Glomerular visceral epithelial cell (primary cell): ENCODE measurements around the gene DLL4.
"Not testable (repeated sequence)": the region's sequence is repeated elsewhere in the genome, so short reads cannot be mapped to it uniquely, and the experiment has no call there.

Source experiments
- DNase-seq: peaks from one replicate; pipeline ENCODE4 v3.0.0-alpha.2; 2016; ENCODE audit errors: extremely low spot score

The DLL4 gene

DNA sequence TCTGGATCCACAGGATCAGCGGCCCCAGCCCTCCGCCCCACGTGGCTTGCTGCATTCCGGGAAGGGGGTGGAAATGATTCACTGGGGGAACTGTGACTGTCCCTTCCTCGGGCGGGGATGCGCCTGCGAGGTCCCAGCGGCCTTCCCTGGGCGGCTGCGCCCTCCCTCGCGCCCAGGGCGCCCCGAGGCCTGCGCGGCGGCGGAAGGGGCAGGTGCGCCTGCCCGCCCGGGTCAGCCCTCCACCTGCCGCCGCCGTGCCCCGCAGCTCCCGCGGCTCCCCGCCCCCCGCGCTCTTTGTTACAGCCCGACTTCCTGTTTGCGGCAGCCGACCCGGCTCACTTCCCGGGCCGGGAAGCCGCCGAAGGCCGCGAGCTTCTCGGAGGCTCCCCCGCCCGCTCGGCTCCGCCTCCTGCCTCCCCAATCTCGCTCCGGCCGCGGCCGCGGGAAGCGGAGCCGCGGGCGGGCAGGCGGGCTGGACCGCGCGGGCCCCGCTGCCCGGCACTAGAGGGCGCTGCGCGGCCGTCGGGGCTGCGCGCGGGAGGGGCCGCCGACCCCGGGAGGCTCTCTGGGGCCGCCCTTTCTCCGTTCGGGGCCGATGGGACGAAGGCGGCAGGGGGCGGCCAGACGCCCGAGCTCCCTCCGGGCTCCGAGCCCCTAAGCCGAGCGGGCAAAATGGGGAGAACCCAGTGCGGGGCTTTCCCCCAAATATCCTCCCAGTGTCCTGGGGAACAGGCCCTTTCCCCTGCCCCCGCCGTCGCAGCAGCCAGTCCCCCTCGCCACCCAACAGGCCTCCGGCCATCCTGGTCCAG, 12.6 kb downstream of the DLL4 start:
- DNase-seq: peak; percentile 89

DNA sequence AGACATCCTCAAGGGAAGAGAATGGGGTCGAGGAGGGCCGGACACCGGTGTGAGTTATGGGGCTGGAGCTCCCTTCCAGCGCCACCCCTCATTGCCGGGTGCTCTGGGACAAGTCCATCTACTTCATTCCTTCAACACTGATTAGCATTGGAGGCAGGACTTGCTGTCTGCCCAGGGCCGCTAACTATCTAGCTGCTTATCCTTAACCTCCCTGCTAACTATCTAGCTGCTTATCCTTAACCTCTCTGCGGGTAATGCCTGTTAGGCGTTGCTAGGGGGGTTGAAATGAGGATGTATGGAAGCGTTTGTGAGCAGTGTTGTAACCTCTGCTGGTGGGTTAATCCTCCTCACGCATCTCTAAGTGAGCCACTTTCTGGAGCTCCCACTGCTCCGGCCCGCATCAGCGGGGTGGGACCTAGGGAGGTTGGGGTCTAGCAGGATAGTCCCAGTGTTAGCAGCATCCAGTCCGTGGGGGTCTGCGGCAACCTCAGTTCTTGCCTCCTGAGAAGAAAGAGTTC, 13.3 kb downstream of the DLL4 start:
- no peak for DNase-seq

DNA sequence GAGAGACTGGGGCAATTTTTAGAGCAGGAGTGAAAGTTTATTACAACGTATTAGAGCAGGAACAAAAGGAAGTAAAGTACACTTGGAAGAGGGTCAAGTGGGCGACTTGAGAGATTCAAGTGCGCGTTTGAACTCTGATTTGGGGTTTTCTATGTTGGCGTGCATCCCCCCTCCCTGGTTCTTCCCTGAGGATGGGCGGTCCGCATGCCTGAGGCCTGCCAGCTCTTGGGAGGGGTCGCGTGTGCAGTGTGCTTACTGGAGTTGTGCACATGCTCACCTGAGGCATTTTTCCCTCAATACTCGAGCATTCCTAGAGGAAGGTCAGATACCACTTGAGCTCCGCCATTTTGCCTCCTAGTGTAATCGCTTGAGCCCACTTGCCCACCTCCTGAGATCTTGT, 13.7 kb downstream of the DLL4 start:
- no peak for DNase-seq

DNA sequence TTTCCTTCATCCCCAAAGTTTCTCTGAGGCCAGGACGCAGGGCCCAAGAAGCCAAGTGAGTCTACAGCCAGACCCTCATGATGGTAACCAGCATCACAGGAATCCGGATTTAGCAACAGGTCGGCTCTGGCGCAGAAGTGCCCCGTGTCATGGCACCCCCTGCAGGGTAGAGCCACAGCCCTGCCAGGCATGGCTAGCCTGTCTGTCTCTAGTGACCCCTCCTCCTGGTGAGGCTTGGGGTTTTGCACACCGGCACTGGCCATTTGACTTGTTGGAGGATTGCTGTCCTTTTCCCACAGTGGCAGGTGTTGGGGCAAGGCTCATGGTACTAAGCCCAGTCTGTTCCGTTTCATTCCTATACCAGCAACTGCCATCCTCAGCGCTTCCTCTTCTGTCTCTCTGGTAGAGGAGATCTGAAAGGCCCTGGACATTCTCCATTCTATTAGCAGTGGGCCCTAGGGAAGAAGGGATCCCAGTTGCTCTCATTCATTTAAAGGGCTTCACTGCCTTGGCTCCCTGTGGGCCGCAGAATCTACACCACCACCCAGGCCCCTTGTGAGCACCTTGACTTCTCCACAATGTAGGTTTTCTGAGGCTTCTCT, 14.7 kb downstream of the DLL4 start:
- no peak for DNase-seq

DNA sequence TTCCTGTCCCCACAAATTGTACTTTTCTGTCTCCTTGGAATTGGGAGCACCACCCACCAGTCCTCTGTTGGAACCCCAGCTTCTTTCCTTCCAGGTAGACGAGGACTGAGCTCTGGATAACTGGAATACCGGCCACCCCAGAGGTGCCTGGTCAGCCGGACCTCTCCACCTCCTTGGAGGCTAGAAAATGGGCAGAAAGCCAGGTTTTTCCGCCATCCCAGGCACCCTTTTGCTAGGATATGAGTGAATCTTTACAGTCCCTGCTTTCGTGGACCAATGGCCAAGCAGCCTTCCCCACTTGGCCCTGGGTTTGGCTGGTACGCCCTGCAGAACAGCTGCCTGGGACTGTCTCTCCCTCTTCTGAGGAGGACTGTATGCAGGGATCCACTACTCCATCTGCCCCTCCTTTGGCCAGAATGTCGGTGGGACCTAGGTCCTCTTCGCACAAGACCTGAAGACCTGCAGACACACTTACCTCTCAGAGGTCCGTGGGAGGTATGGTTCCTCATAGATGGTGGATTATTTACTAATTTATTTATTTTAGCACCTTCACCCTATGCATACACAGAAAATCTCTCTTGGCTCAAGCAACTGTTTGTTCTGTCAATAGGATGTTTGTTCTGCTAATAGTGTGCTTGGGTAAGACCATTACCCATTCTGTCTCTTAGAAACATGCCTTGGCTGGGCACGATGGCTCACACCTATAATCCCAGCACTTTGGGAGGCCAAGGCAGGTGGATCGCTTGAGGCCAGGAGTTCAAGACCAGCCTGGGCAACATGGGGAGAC, 15.6 kb downstream of the DLL4 start:
- DNase-seq: no peak

DNA sequence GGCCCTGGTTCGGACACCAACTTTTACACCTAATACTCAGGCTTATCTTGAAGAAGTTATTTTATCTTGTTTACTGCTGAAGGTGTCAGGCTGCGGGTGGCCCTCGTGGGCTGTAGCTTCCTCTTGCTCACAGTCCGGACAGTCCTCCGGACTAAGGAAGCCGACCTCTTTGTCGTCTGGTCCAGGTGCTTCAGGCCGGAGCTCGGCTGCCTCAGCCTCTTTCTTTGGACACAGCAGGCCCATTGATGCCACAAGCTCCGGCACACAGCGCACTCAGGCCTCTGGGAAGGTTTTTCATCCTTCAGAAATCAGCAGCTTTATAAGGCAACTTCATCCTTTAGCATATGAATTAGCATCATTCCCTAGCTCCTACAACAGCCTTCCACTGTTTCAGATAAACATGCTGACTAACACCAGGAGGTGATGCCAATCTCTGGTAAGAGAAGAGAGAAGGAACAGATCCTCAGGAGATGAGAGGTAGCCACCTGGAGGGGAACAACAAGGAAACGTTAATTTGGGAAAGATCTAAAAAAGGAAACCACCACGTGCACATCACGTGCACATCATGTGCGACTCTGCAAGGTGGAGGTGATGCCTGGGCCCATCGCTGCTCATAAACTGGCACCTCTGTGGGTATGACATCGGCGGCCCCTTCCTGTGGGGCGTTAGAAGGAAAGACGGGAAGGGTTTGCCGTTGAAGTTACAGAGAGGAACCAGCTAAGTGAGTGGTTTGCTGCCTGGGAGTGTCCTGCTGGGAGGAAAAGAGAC, 19.8 kb downstream of the DLL4 start:
- no peak for DNase-seq

DNA sequence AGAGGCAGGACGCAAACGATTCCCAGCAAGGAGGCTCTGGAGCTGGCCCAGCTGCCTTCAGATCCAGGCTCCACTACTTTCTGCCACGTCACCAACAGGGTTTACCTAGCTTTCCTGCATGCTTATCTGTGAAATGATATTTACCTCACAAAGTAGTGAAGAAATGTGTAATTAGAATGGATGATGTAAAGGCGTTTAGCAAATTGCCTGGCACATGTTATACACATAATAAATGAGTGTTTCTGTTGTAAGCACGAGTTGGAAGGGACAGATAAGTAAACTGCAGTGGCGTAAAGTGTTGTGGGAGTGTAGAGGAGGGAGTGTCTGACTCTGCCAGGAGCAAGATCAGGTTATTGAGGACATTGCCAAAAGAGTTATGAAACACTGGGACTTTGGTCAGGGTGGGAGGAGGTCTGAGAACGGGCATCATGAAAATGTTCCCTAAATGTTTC, 20.6 kb downstream of the DLL4 start:
- no peak for DNase-seq

DNA sequence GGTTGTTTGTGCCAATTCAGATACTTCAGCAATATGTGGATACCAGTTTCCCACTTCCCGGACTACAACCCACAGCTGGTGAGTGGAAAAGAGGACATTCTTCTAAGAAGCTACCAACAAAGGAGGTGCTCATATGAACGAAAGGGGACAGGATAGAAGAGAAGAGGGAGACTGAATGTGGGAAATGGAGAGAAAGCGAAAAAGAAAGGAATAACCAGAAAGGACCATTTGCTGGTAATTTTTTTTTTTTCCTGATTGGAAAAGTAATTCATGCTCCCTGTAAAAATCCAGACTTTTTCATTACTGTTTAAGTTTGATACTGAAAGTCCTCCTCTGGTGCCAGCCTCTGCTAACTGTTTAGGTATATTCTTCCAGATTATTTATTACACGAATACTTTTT, 22.6 kb downstream of the DLL4 start:
- DNase-seq: no peak

DNA sequence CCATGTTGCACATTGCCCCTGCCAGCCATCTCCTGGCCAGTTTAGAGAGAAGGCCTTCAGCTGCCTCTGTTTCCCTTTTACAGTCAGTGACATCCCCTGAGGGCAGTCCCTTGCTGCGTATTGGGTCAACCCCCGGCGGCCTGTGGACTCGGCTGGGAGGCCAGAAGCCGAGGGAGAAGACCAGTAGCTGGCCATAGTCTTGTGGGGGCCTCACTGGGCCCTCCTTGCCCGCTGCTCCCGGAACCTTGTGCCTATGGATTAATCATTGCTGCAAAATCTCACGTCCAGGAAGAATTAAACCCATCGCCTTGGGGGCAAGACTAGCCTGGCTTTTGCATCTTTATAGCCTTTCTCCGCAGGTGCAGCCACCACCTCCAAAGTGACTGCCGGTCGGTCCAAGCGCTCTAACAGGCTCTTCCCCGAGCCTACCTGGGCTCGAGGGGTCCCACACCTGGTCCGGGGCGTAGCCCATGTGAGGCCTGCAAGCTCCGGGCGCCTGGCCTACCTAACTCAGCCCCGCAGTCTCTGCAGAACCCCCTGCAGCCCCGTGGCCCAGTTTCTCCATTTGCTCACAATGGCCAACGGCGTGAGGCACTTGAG, 23.3 kb downstream of the DLL4 start:
- DNase-seq: no peak

DNA sequence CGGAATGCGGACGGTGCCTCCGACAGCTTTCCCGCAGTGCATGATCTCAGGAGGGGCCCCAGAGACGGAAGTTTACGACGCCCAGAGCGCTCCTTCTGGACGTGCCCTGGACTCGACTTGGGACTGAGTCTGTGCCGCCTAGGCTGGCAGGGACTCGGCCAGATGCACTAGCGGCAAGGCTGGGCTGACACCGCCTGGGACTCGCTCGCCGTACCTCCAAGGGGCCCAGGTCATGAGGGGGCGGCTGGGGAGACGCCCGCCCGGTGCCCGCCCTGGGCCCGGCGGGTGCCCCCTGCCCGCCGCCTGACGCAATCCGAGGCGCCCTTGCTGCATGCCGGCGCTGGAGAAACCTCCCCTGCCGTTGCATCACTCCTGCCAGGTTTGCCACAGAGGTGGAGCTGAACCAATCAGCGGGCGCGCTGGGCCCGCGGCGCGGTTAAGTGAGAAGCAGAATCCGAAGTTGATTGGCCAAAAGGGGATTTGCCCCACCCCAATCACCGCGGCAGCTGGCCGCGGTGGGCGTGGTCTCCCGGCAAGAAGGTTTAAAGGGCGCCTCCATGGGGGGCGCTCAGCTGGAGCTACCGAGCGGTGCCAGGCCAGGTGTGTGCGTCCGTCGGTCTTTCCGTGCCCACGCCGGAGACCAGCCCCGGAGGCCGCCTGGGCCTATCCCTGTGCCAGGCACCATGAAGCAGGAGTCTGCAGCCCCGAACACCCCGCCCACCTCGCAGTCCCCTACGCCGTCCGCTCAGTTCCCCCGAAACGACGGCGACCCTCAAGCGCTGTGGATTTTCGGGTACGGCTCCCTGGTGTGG, 24.0 kb downstream of the DLL4 start, which contains the start of gene CHAC1:
Gene CHAC1, plus strand, starts transcription at position 571 of the 812 bp plus-strand sequence. Its CDS starts 113 bp downstream, at position 684.
- DNase-seq: peak; percentile 96

DNA sequence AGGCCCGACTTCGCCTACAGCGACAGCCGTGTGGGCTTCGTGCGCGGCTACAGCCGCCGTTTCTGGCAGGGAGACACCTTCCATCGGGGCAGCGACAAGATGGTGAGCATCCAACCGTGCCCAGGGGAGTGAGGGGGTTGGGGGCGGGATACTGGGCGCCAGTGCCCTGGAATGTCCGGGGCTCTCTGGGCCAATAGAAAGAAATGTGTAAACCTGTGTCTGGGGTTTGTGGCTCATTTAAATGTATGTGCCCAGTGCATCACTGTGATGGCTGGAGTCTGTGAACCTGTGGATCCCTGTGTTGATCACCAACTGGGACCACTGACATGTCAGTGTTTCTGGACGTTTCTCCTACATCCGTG, 24.6 kb downstream of the DLL4 start:
- peak; percentile 37 for DNase-seq

DNA sequence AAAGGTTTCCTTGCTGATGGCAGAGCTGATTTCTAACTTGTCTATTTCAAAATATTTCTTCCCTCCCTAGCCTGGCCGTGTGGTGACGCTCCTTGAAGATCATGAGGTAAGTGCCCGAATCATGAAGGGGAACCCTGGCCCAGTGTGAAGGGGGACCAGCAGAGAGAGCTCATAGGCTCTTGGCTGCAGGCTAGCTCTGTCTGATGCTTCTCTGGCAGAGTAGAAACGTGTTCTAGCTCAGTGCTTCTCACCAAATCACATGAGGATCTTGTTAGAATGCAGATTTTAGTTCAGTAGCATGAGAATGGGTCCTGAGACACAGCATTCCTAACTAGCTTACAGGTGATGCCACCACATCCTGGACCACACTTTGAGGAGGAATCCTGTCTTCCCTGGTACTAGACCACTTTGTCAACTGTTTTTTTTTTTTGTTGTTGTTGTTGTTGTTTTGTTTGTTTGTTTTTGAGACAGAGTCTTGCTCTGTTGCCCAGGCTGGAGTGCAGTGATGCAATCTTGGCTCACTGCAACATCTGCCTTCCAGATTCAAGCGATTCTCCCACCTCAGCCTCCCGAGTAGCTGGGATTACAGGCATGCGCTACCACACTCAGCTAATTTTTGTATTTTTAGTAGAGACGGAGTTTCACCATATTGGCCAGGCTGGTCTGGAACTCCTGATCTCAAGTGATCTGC, 25.2 kb downstream of the DLL4 start:
- not testable (repeated sequence) for DNase-seq

DNA sequence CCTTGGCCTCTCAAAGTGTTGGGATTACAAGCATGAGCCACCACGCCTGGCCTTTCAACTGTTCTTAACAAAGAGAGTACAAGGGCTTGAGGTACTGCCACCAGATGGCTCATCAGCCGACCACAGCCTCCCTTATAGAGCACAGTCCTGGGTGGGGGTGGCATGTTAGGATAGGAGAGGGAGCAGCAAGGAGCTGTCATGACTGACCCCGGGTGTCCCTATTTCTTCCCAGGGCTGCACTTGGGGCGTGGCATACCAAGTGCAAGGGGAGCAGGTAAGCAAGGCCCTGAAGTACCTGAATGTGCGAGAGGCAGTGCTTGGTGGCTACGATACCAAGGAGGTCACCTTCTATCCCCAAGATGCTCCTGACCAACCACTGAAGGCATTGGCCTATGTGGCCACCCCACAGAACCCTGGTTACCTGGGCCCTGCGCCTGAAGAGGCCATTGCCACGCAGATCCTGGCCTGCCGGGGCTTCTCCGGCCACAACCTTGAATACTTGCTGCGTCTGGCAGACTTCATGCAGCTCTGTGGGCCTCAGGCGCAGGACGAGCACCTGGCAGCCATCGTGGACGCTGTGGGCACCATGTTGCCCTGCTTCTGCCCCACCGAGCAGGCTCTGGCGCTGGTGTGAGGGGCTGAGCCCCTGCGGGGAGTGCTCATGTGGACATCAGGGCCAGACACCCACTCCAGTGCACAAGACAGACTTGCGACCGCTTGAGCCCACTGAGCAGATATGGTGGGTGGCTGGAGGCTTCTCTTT, 26.2 kb downstream of the DLL4 start:
- DNase-seq: no peak

DNA sequence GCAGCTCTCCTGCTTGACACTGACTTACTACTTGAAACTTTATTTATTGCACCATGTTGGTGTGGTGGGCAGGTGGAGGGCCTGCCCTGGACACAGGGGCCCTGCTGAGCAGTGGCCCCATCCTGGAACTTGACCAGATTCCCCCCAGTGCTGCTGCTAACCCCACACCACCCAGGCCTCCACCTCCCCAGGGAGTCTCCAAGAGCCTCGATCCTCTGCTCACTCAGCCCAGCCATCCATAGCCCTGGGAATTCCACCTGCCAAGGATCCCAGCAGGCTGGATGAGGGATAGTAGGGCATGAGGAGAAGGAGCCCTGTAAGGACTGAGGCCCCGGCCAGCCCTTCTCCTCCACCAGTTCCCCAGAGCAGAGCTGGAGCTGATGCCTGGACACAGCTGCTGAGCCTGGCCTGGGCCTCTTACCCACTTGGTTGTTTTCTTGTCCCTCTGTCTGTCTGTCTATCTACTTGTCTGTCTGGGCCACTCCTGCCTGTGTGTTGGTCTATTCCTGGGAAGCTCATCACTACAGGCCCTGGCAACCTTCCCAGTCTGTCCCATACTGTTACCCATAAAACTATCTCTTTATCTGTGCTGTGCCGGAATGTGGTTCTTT, 26.9 kb downstream of the DLL4 start:
- DNase-seq: no peak

DNA sequence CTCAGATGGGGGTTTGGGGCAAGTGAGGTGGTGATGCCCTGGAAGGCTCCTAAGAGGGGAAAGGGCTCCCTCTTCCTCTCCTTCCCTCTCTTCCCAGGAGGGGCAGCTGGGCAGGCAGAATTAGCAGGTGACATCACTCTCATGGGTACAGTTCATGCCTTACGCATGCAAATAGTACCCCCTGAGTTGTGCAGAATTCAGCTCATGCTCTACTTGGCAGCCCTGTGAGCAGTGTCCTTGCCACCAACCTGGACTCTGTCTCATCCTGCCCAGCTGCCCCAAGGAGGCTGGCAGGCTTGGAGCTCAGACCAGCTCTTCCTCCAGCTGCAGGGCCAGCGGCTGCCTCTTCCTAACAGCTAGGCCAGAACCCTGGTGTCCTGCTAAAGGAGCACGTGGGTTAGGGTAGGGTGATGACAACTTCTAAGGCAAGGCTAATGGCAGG, 27.4 kb downstream of the DLL4 start:
- no peak for DNase-seq

DNA sequence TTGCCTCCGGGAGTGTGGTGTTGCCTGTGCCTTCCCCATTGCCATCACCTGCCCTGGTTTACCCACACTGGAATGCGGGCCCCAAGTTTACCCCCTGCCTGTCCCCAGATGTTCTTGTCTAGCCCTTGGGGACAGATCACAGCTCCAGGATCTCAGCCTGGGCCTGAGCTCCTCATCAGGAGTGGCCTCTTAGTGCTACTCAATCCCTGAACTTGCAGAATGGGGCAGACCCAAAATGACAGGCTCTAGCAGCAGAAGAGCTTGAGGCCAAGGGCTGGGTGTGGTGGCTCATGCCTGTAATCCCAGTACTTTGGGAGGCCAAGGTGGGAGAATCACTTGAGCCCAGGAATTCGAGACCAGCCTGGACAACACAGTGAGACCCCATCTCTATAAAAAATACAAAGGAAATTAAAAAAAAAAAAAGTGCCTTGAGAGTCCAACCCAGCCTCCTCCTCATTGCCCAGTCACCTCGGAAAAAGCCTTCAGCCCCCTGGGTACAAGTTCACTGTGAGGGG, 28.0 kb downstream of the DLL4 start:
- DNase-seq: no peak

DNA sequence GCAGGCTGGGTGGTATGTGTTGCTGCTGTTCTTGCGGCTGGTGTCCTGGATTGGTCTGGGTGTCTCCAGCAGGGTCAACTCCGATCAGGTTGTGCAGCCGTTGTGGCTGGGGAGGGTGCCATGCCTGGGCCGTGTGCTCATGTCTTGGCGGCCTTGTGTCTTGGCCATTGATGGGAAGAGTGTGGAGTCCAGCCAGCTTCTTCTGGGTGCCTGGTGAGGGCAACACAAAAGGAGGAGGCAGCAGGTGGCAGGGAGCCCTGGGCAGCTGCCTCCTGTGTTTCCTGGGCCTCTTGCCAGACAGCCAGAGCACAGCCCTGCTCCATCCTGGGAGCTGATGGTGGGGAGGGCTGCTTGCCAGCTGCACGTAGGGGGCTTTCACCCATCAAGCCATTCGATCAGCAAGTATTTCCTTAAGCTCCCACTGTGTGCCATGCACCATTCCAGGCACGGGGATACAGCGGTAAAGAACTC, 28.5 kb downstream of the DLL4 start:
- DNase-seq: no peak

DNA sequence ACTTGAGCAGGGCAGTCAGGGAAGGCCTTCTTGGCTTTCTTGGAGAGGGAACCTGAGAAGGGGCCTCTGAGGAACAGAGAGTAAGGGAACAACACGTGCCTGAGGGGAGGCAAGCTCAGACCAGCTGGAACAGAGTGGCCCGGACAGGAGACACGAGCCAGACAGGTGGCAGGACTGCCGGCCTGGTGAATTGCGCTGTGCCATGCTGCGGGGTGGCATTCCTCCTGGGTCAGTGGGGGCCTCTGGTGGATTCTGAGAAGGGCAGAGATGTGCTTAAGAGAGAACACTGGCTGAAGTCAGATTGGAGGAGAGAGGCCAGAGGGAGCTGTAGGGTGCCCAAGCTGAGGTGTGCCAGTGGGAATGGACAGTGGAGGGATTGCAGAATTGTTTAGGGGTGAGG, 29.0 kb downstream of the DLL4 start:
- DNase-seq: no peak
